DMS79 treated with DMSO at 0.1 percent for 48 hours (cell line): ENCODE results near the gene NR5A2.

ENCODE experiments used
- DNase-seq: peaks from one replicate; lab custom pipeline; 2025; lab: John Stamatoyannopoulos, UW

NR5A2 gene

DNA sequence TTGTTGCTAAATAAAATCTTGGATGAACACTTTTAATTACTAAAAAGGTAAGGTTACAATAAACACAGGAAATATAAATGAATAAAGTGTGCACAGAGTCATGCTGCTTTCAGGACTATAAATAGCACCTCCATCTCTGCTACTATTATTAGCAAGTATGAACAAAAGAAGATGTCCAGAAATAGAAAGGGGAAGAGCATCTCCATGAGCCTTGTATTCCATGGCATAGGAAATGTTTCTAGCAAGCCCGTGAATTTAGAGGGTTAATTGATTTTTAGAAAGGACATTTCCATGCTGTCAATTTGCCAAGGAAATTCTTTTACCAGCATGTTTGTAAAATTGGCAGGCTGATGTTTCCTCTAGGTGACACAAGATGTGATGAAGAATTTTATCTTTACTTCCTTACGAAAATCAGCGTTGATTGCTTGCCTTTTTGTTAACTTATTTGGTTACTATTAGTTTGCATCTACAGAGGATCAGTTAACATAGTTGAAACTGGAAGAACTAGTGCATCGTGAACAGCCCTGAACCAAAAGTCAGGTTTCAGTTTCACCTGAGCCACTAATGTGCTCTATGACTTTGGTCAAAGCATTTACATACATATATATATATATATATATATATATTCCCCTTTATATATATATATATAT is 45.3 kb downstream of the NR5A2 start:
- no peak for DNase-seq

DNA sequence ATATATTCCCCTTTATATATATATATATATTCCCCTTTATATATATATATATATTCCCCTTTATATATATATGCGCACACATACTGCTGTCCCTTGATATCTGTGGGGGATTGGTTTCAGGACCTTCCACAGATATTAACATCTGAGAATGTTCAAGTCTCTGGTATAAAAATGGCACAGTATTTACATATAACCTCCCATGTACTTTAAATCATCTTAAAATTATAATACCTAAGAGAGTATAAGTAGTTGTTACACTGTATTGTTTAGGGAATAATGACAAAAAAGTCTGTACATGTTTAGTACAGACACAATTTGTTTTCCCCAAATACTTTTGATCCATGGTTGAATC is 45.8 kb downstream of the NR5A2 start:
- DNase-seq, result no peak

DNA sequence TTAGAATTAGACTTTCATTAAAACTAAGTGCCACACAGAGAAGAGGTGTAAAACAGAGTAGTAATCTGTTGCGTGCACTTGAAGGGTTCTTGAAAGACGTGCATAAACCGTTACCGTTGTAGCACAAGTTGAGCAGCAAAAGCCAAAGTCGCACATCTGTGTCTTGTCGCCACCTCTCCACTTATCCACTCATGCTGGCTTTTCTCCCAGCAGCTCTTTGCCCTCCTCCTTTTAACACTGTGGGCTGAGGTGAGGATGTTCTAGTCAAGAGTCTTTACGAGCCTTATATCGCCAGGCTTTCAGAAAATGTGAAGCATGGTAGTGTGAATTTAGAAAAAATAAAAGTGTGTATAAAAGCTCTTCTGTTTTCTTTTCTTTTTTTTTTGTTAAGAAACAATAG is 48.0 kb downstream of the NR5A2 start:
- no peak for DNase-seq

DNA sequence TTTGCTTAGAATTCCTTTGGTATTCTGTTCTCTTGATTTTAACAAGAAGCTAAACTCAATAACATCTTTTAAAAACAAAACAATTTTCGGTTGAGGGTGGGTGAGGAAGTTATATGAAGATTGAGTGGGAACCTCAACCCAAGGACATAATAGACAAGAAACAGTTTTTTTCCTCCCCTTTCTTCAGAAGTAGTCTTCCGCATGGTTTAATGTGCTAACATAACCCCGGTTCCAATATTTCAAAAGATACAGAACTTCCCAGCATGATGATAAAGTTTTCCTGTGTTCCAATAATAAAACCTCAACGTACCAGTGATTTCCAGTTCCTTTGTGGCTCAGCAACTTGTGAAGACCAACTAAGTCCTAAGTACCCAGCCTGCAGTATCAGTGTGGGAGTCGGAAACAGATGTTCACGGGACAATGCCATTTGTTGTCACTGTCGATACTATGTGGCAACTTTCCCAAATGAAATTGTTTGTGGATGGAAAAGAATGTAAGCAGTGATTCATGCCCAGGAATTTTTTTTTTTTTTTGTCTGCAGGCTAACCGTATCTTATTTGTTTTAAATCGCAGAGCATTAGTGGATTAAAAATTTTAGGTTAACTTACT is 48.5 kb downstream of the NR5A2 start:
- no peak for DNase-seq

DNA sequence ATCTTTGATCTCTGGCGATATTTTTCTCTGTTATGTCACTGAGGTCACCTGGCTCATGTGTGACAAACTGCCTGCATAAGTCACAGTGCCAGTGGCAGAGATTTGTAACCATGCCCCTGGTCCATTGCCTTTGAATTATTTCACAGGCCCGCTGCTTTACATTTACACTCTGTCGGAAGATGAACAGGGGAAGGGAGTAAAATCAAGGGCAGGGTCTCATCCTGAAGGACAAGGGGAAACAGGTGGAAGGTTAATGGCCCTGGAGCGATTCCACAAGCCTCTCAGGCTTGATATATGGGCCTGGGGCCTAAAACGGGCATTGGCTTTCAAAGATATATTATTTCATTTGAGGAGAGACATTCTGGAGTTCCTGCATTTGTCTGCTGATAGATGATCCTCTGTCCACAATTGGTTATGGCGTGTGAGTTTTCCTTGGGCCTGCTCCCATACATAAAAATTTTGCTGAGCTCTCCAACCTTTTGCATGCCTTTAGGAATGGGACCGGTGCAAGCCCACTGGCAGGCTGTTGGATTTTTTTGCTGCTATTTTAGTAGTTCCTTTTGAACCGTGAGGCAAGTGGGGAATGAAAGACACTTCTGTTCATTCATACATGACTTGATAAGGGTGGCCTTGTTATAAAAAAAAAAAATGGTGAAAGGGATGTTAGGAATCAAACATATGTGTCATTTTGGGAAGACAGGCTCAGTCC is 51.9 kb downstream of the NR5A2 start:
- no peak for DNase-seq

DNA sequence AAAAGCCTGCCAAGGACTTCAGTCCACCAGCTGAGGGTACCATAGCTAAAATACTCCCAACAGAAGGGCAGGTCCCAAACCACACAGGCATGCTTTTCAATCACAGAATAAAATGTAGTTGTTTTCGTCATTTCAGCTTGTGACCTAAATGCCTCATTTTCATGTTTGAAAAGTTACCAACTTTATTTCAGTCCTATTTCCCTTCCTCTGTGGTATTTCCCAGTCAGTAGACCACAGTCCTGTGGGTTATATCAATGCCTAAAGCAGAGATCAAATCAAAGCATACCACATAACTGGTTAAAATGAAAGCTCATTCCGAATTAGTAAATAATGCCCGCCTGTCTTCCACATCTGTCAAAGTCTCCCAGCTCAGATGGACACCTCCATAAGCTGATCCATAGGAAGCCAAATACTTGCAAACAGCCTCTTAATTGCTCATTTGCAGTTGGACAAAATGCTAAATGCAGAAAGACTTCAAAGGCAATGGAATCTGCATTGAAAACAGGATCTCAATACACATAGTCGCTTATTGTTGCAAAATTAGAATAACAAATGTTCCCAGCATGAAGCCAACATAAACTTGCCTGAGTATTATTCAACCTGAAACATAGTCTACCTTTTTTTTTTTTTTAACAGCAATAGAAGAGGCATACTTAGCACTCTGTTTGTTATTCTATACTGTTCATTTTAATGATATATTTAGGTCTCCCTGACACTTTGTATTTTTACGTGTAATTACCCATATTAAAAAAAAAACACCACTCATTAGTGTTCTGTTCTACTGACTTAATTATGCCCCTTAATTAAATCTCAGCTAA is 53.9 kb downstream of the NR5A2 start:
- no peak for DNase-seq

DNA sequence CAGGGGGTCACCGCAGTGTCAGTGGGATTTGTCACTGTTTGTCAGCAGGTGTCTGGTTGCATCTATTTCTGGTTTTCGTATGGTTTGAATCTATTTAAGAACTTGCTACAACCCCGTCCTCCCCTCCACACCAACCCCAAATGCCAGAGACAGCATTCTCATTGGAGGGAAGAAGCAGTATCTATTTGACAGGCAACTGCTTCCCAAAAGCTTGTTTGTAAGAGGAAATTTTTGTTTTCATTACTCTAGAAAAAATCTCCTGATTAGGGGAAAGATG is 54.4 kb downstream of the NR5A2 start:
- DNase-seq, result no peak

DNA sequence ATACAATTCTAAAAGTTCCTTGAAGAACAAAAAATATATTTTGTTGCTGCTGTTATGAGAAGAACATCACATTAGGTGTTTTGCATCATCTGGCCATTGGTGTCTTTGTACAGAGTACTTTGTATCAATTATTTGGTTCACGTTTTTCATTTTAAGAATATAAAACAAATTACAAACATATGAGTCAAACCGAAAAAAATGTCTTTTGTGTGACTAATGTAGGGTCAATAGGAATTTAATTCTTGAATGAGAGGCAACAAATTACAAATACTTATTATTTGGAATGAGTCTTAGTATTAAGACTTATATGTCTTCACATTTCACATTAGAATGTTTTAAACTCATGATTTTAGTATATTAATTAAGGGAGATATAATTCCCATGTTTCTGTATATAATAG is 54.8 kb downstream of the NR5A2 start:
- DNase-seq, result no peak

DNA sequence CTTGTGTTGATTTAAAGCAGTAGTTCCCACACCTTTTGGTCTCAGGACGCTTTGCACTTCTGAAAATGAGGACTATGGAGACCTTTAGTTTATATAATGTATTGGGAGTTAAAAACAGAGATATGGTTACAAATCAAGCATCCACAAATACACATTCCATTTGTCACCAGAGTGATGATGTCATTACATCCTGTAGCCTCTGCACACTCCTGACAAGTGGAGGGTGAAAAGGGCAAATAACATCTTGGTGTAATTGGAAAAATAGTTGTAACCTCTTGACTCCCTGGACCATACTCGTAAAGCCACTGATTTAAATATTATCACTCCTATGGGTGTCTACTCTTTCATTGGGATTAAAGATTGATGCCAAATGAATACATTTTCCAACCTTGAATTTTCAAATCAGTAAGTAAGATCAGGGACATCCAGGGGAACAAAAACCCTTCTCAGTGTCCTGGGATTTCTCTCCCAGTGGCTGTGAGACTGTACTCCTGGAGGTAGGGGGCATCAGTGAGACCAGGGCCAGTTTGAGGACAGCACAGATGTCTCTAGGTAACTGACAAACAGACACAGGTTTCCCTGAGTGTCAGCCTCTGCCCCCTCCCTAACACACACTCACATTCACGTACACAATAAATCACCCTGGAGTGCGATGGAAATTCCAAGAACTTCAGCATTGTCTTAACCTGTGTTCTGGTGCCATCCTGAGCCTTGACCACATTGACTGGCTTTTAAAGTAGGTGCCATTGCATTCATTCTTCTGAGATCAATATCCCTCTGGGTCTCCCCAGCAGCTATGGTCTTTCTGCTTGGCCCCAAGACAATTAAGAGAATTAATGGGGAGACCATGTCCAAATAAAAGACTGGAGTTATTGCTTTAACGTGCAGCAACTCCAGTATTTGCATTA is 63.0 kb downstream of the NR5A2 start:
- DNase-seq, result no peak

DNA sequence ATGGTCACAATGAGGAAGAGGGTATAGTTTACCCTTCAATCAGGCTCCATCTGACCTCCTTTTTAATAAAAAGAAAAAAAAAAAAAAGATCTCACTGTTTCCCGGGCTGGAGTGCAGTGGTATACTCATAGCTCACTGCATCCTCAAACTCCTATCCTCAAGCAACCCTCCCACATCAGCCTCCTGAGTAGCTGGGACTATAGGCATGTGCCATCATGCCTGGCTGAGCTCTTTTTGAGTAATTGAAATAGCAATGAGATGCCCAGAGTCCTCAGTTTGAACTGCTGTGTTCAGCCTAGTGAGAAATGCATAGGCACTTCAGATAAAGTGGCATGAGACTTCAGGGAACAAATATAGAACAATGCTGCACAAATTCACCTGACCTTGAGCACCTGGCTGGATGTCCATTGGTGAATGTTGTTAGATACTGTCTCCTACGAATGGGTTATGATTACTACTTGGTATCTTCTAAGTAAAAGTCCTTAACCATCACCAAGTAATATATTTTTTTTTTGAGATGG is 67.6 kb downstream of the NR5A2 start:
- no peak for DNase-seq

DNA sequence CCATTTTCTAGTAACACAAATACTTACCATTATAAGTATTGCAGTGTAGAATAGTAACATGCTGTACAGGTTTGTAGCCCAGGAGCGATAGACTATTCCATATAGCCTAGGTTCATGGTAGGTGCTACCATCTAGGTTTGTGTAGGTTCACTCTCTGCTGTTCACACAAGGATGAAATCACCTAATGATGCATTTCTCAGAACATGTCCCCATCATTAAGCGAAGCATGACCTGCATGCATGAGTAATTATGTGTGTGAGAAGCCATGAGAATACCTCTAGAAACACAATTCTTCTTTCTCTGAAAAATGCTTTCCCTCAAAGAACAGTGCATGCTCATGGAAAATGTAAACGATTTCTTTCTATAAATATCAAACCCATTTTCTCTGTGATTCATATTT is 69.3 kb downstream of the NR5A2 start:
- DNase-seq, result no peak

DNA sequence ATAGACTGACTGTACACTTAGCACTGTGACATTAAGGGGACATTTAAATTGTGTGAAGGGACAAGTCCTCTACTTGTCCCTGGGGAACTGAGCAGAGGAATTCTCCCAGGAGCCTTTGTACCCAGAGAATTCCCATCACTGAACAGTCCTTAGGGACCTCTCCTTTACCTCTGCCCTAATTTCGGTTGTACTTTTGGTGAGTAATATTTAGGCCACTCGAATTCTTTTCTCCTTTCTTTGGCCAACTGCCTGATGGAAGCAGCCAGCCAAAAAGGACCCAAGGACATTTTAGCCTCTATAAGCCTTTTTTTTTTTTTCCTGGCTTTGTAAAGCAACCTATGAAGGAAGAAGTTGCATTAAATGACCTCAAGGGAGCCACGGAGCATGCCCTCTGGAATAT is 71.5 kb downstream of the NR5A2 start:
- DNase-seq, result no peak

DNA sequence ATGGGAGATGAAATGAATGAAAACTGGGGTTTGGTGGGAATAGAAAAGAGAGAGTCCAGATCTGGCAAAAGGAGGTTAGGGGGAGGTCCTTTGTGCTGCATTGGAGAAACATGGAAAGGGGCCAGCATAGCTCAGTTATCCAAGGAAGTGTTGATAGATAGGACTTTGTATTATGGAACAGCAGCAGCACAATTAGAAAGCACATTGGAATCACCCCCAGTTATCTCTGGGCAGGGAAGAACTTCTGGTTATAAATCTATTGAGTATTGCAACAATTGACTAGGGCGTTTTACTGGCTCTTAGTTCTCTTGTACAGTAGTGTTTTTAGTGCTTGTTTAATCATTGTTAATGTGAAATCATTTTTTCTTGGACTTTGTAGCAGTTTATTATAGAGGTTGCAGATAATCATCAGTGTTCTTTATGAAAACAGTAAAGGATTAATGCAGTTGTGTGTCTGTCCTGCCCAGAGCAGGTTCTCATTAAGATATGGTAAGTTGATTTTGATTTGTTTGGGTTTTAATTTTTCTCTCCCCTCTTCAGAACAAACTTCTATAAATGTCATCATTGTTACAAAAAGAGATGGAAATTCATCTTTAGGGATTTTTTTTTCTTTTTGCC is 76.6 kb downstream of the NR5A2 start:
- DNase-seq, result no peak

DNA sequence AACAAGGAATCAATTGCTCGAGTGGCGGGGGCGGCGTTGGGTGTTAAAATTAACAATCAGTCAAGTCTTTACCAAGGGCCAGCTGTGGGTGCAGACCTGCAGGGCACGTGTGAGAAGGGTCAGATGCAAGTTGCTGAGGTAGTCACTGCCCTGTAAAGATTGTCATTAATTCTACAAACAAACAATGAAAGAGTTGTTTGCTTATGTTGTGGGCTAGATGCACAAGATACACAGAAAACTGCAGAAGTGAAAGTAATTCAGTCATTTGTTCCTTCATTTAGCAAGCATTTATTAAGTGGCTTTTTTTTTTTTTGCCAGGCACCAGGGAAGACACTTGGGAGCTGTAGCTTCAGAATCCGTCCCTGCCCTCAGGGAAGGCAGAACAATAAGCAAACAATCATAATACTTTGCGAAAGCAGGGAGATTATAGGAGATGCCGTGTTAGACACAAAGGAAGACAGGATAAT is 79.5 kb downstream of the NR5A2 start:
- no peak for DNase-seq

DNA sequence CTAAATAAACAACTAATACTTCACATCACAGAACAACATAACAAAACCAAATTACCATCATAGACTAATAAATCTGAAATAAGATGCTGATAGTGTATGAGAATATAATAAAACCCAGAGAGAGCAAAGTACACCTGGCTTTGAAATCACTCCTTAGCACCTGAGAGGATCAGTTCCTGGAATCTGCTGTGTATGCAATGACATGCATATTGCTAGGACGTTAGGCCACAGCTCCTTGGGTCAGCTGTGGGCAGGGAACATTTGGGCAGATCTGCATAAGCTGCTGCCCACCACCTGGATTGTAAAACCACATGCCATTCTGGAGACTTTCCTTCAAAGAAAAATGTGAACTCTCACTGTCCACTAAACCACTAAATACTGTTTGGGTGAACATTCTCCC is 81.1 kb downstream of the NR5A2 start:
- no peak for DNase-seq

DNA sequence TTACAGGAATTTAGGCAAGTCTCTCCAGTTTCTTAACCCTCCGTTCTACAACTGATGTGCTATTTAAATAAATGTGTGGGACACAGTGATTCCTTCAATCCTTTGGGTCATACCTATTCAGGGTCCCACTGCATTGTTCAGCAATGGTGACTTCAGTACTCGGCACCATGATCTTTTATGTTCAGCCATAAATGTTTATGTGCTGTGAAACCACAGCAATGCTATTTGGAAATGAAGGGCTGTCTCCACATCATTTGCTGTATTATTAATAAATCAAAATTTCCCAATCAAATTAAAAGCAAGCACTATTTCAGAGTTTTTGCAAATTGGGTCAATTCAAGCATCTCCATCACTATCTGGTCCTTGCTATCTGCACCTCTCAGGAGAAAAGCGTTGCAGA is 84.8 kb downstream of the NR5A2 start:
- DNase-seq, result no peak

DNA sequence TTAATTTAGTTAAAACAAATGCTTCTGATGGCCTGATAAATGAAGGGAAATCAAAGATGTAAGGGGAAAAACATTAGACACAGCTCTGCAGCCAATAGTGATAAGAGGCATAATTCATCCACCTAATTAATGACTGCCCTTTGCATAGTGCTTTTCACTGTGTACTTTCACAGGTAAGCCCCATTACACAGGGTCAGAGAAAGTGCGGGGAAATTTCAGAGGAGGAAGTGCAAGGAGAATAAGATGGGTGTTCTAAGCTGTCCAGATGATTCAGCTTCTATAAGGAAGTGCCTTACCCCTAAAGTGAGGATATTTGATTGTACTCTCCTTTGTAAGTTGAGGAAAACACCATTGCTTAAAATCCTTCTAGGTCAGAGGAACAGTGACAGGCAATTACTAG is 88.0 kb downstream of the NR5A2 start:
- DNase-seq, result no peak

DNA sequence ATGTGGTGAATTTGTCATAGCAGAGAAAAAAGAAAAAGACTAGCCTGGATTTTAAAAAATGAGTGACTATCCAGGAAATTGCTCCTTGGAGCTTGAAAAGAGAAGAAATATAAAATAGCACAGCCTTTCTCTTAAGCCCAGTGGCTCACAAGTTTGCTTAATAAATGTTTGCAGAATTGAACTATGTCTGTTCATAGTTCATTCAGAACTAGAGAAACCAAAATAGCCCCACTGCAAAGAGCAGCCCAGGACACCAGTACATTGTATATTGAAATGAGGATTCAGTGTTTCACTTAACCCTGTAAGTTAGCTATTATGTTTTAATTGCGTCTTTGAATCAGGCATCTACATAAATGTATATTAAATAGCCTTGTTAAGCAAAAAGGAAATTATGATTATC is 88.8 kb downstream of the NR5A2 start:
- no peak for DNase-seq

DNA sequence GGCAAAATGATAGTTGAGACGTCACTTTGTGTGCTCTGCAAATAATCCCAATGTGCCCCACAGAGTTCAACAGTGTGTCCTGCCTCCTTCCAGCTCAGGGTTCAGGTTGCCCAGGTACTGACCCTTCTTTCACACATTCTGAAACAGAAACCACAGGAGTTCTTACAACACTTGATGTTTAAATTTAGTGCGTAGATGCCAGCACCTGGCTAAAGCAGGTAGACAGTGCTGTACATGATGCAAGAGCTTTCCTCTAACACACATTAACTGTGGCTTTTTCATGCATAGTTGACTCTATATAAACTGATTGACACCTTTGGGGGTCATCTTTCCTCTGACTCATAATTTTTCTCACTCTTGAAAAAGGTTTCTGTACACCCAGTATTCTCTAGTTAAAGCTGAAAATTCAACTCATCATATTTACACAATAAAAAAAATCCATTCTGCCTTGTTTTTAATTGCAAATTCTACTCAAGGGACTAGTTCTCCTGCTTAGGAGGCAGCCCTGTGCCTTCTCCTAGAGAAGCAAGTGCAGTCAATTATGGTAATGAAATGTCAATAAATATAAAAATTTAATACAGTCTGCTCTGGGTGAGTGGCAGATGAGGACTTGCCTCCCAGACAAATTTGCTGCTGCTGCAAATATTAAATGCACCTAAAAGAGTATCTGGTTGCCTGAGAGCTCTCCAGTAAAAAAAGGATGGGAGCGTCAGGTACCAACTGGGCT is 91.4 kb downstream of the NR5A2 start:
- peak; percentile 46 for DNase-seq

DNA sequence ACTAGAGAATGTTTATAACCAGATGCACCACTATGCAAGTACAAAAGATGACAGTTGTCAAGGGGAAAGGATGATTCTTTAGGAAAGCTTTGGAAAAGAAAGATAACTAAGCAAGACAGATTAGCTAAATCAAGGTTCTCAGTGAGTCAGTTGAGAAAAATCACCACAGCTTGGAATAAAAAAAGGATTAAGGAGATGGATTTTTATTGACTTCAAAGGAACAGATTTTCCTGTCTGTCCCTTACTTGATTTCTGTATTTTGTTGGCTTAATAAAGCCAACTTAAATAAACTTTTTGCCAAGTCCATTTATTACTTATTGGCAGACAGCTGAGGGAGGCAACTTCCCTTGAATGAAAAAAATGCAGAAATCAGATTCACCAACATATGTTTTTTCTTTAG is 93.9 kb downstream of the NR5A2 start:
- no peak for DNase-seq

DNA sequence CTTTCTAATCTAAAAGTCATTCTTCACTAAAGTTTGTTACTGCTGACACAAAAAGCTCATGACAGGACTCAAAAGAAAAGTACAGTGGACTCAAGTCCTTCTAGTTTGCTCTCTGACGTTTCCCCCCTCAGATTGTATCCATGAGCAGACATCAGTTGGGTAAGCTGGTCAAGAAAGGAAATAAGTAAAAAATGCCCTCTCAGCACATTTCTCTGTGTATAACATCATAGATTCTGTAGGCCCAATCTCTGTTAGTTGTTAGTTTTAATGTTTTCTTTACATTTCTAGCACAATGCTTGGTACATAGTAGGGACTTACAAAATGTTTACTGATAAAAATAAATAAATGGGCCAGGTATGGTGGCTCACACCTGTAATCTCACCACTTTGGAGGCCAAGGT is 96.8 kb downstream of the NR5A2 start:
- no peak for DNase-seq
